Ramos (cell line): ENCODE data around the gene PSD2.

Experiments used
- in situ Hi-C: fragments of 300-500 bp; cut with MboI; formaldehyde crosslinking; loops from one replicate; pipeline ENCODE4 v1.14.3; 2022; ENCODE audit warnings: low sequenced_read_pairs; ENCODE audit not compliant: unreplicated experiment

Gene PSD2

GRCh38 chr5:139762615-139763170 is 32.9 kb upstream of the PSD2 start:
- in situ Hi-C loops = loop anchor here (5.0 to 10.0 kb wide), 2 partner anchors 130 to 338 kb away; no protein-coding TSS in a partner anchor

DNA sequence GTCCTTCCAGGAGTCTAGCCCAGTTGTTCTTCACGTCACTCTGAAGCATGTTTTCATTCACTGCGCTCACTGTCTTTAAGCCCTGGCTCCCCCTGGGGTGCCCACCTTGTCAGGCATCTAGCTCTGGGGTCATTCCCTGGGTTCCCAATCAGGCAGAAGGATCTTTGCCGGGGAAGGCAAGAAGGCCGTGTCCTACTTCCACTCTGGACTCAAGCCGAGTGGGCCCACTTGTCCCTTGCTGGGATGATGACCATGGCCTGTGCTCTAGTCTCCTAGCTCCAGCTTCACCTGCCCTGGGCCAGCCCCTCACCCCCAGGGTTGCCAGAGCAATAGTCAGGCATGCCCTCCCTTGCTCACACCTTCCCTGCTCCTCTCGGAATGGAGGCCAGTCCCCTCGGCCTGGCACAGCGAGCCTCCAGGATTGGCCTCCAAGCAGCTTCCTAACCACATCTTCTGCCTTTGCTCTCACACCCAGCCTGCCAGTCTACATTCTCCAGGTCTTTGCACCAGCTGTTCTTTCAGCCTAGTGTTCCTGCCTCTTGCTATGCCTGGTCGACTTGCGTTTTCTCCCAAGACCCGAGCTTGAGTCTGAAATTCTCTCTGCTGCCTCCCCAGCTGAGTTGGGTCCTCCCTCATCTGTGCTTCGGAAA is 32.2 kb upstream of the PSD2 start:
- in situ Hi-C loops = loop anchor here (5.0 to 10.0 kb wide), 2 partner anchors 131 to 339 kb away; no protein-coding TSS in a partner anchor

- in situ Hi-C loops = loop anchor here (5.0 to 10.0 kb wide), 2 partner anchors 132 to 339 kb away; no protein-coding TSS in a partner anchor
Measured at GRCh38 chr5:139763930-139764791, 31.4 kb upstream of the PSD2 start.

DNA sequence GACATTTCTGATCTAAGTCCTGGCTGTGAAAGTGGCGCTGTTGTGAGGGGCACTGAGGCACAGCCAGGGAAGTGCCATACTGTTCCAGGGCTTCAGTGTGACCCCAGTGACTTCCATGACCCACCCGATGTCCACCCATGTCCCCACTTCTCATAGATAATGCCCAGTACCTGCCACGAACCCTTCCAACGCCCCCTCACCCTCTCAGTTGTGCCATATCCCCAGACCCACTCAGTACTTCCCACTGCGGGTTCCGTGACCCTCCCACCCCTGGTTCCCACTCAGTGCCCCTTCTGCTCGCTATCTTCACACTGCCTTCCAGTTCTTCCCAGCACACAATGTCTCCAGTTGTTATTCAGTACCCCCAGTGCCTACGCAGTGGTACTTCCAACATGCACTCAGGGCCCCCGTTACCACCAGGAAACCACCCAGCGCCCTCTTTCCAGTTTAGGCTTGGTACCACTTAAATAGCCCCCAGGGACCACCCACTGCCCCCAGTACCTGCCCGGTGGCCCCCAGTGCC is 30.7 kb upstream of the PSD2 start:
- in situ Hi-C loops = loop anchor here (5.0 to 10.0 kb wide), 2 partner anchors 133 to 340 kb away; no protein-coding TSS in a partner anchor

GRCh38 chr5:139765409-139766217 is 30.0 kb upstream of the PSD2 start:
- in situ Hi-C loops = loop anchor here (10.0 kb wide), 1 partner anchor 341 kb away; no protein-coding TSS in a partner anchor

- in situ Hi-C loops = loop anchor here (10.0 kb wide), 1 partner anchor 343 kb away; no protein-coding TSS in a partner anchor
Measured at GRCh38 chr5:139767960-139768359, 27.6 kb upstream of the PSD2 start.

DNA sequence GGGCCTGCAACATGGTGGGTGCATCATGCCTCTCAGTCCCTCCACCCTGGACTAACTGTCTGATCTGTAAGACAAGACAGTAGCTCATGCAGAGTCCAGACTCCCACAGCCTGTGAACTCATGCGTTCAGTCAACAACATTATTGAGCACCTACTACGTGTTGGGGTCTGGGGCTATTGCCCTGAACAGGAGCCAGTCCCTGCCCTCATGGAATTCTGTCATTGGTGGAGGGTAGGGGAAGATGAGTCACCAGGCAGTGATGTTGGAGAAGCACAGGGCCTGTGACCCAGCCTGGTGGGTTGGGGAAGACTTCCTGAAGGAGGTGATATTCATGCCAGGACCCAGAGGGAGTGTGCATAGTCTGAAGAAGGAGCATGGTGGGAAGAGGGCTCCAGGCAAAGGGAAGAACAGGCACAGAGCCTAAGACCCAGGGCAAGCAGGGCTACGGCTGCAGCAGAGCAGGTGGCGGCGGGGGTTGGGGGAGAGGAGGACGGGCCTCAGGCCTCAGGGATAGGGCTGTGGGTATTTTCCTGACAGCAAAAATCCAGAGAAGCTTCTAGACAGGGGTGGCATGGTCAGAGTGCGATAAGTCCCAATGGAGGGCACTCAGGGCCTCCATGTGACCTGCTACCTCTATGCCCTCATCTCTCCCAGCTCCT is 26.7 kb upstream of the PSD2 start:
- in situ Hi-C loops = loop anchor here (10.0 kb wide), 1 partner anchor 344 kb away; no protein-coding TSS in a partner anchor

DNA sequence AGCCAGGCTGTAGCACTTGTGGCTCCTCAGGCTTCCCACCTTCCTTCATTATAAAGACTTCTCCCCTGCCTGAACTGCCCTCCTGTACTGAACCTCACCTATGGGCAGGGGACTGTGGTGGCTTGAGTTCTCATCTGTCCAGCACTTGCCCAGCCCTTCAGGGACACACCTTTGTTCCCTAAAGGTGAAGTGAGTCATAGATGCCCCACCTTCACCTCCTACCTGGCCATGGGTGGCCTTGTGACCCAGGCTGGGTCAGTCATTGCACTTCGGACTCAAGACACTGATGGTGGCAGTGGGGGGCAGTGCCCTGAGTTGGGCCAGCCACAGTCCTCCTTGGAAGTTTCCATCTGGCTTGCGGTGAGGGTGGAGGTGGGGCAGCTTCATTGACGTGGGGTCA is 26.1 kb upstream of the PSD2 start:
- in situ Hi-C loops = loop anchor here (10.0 kb wide), 1 partner anchor 345 kb away; no protein-coding TSS in a partner anchor

- in situ Hi-C loops = no loop called here
Measured at GRCh38 chr5:139770722-139771121, 24.9 kb upstream of the PSD2 start.

DNA sequence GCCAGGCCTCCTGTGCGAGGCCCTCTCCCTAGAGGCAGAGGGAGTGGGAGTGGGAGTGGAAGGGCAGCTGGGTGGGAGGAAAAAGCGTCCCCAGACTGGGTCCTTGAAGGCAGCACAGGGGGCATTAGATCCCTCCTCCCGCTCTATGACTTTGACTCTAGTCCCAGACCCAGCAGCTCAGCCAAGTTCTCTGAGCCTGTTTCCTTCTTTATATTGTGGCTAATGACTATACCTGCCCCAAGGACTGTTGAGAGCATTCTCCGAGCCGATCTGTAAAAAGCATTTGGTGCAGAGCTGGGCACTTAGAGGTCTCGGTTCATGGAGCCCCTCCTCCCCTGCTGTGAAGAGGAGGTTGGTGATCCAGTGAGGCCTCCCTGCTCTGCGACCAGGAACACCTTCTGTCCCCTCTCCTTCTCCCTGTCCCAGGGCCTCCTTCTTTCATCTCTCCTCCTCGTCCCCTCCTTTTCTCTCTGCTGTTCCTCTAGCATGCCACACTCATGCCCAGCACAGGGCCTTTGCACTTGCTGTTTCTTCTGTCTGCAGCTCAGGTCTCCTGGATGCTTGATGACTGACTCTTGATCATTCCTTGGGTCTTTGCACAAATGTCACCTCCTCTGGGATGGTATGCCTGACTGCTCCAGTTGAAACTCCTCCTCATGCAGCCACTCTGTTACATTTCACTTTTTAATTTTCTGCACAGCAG is 23.4 kb upstream of the PSD2 start:
- in situ Hi-C loops = no loop called here

DNA sequence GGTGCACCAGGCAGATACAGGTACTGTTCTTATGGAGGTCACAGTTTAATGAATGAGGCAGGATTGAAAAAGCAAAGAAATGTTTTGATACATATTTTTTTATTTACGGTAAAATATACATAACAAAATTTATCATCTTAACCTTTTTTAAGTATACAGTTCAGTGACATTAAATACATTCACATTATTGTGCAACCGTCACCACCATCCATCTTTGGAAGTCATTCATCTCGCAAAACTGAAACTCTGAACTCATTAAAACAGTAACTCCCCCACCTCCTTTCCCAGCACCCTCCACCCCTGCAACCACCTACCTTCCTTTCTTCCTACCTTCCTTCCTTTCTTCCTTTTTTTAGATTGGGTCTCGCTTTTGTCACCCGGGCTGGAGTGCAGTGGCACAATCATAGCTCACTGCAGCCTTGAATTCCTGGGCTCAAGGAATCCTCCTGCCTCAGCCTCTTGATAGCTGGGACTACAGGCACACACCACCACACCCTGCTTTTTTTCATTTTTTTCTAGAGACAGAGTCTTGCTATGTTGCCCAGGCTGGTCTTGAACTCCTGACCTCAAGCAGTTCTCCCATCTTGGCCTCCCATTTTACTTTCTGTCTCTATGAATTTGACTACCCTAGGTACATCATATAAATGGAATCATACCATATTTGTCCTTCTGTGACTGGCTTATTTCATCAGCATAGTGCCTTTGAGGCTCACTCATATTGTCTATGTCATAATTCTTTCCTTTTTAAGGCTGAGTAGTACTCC is 22.5 kb upstream of the PSD2 start:
- in situ Hi-C loops = no loop called here

- in situ Hi-C loops = no loop called here
Measured at GRCh38 chr5:139774980-139775661, 20.5 kb upstream of the PSD2 start.

GRCh38 chr5:139775872-139776271 is 19.7 kb upstream of the PSD2 start:
- in situ Hi-C loops = no loop called here

GRCh38 chr5:139776861-139777260 is 18.7 kb upstream of the PSD2 start:
- in situ Hi-C loops = no loop called here

GRCh38 chr5:139783436-139783965 is 12.1 kb upstream of the PSD2 start:
- in situ Hi-C loops = loop anchor here (10.0 kb wide), 1 partner anchor 371 kb away; no protein-coding TSS in a partner anchor

DNA sequence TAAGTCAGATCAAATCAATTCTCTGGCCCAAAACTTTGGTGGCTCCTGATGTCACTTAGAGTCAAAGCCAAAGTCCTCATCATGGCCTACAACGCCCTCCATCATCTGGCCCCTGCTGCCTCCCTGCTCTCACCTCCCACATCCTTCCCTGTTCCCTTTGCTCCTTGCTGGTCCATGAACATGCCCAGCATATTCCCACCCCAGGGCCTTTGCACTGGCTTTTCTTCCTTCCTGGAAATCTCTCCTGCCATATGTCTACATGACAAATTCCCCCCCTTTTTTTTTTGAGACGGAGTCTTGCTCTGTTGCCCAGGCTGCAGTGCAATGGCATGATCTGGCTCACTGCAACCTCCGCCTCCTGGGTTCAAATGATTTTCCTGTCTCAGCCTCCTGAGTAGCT is 11.1 kb upstream of the PSD2 start:
- in situ Hi-C loops = loop anchor here (10.0 kb wide), 1 partner anchor 370 kb away; no protein-coding TSS in a partner anchor

GRCh38 chr5:139787257-139787567 is 8.4 kb upstream of the PSD2 start:
- in situ Hi-C loops = loop anchor here (10.0 kb wide), 1 partner anchor 368 kb away; no protein-coding TSS in a partner anchor
